Measurements from ENCODE around the gene JAZF1. TPM values are rescaled to one million over a fixed set of nuclear protein-coding genes. Genes with fewer than 3 reads are reported as not detected.

JAZF1 gene
- total and polyA plus RNA-seq, 7 donors: 2.3 to 10.6 (median 5.3) TPM

DNA sequence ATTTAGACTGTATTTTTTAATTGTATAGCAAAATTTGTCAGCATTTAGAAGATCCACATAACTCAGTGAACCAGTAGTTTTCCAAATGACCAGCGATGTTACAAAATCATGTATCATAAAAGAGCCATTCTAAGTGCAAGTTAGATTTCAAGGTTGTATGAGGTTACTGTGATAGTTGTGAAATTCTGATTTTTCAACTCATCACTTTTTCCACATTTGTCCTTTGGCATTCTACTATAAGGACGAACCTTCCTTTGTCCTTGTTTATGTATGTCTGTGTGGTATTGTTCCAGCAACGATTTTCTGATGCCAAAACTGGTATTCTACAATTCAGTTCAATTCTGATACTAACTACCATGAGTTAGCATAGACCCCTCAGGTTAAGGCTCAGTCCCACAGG is 376.5 kb downstream of the JAZF1 start:
- TF ChIP-seq, protein P1, sequence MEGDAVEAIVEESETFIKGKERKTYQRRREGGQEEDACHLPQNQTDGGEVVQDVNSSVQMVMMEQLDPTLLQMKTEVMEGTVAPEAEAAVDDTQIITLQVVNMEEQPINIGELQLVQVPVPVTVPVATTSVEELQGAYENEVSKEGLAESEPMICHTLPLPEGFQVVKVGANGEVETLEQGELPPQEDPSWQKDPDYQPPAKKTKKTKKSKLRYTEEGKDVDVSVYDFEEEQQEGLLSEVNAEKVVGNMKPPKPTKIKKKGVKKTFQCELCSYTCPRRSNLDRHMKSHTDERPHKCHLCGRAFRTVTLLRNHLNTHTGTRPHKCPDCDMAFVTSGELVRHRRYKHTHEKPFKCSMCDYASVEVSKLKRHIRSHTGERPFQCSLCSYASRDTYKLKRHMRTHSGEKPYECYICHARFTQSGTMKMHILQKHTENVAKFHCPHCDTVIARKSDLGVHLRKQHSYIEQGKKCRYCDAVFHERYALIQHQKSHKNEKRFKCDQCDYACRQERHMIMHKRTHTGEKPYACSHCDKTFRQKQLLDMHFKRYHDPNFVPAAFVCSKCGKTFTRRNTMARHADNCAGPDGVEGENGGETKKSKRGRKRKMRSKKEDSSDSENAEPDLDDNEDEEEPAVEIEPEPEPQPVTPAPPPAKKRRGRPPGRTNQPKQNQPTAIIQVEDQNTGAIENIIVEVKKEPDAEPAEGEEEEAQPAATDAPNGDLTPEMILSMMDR (IDR thresholded peaks at IDR 0.05): no peak
- H3K36me3 ChIP-seq (ENCODE audit: insufficient read depth in 1 of 2, low read depth in 1 of 2): peaks cover 0 to 19% of the 10 kb centered on the region in 2 donors
- no peak for DNase-seq
- H3K9me3 ChIP-seq: no peaks in the 10 kb centered on the region
- H3K27me3 ChIP-seq (ENCODE audit: insufficient read depth in 3 of 3, low read length in 2 of 3): no peaks in the 10 kb centered on the region
- peaks cover 27% of the 10 kb centered on the region for H3K4me1 ChIP-seq
- ATAC-seq: peak in 2 of 4 donors; percentile 16 to 32
- no peak overlapping the region for H3K27ac ChIP-seq
- 71 to 88% (median 80%) methylated on average over 3 of the region's 3 CpGs for whole genome bisulfite sequencing, 3 donors
- intact Hi-C loops (cut with DNase I): no loop called here
- H3K4me3 ChIP-seq: no peak overlapping the region

DNA sequence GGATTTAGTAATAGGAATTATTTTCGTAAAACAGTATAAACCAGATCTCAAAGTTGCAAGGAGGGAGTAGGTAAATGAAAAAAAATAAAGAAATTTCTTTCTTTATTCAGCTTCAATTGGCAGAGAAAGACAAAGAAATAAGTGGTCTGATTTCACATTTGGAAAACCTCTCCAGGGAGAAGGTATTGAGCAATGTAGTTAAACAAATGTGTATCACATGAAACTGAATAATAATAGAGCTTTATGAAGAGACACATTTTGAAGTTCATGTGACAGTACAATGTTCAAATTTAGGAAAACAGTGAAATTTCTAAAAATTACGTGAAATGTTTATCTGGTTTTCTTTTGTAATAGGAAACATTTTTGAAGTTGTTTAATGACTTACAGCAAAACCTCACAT is 377.6 kb downstream of the JAZF1 start:
- Histone ChIP-seq H3K27me3 (ENCODE audit: insufficient read depth in 3 of 3, low read length in 2 of 3) (no peaks in the 10 kb centered on the region), H3K9me3 (no peaks in the 10 kb centered on the region), H3K4me1 (peaks cover 16% of the 10 kb centered on the region), H3K36me3 (ENCODE audit: insufficient read depth in 1 of 2, low read depth in 1 of 2) (peaks cover 0 to 30% of the 10 kb centered on the region in 2 donors), H3K27ac (no peak overlapping the region), H3K4me3 (no peak overlapping the region)
- no peak for DNase-seq
- 86 to 94% (median 94%) methylated on average over 2 of the region's 2 CpGs for WGBS, 3 donors
- peak in 1 of 4 donors; percentile 37 for ATAC-seq
- intact Hi-C loops (cut with DNase I): no loop called here
- TF ChIP-seq, protein P1 (IDR thresholded peaks at IDR 0.05): no peak

DNA sequence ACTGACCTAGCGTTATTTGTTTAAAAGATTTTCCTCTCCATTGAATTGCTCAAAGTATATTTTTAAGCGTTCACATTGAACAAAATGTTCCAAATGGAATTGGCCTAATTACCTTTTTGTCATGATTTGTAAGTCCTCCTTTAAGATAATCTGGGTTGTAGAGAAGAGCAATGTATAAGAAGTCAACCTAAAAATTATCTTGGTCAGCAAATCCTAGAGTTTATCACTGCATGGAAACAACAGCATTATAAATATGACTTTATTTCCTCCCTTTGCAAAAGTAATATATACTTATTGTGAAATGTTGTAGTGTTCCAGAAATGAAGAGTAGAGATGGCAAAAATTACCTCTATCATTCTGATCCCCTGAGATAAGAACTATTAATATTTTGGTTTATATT is 381.4 kb downstream of the JAZF1 start:
- no peaks in the 10 kb centered on the region for H3K9me3 ChIP-seq
- peaks cover 0 to 68% of the 10 kb centered on the region in 2 donors for H3K36me3 ChIP-seq (ENCODE audit: insufficient read depth in 1 of 2, low read depth in 1 of 2)
- TF ChIP-seq, protein P1 (IDR thresholded peaks at IDR 0.05): no peak
- DNase-seq (no peak), ATAC-seq (no peak)
- H3K4me1 ChIP-seq: peaks cover 4% of the 10 kb centered on the region
- 95 to 98% (median 97%) methylated on average over 2 of the region's 2 CpGs for WGBS, 3 donors
- H3K4me3 ChIP-seq: no peak overlapping the region
- intact Hi-C loops (cut with DNase I): no loop called here
- no peaks in the 10 kb centered on the region for H3K27me3 ChIP-seq (ENCODE audit: insufficient read depth in 3 of 3, low read length in 2 of 3)
- no peak overlapping the region for H3K27ac ChIP-seq

DNA sequence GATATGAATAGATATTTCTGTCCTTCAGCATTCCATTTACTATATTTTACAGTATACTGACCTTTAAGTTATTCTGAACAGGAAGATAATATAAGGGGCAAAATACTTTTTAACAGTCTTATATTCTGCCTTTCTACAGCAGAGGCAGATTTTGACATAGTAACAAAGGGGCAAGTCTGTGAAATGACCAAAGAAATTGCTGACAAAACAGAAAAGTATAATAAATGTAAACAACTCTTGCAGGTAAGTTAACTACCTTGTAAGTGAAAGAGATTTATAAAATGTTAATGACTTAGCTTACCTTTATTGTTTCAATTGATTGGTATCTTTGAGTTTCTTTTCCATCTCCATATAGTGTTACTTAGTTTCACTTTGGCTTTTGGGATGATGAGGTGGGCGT is 384.6 kb downstream of the JAZF1 start:
- TF ChIP-seq, protein P1 (IDR thresholded peaks at IDR 0.05): no peak
- H3K36me3 ChIP-seq (ENCODE audit: insufficient read depth in 1 of 2, low read depth in 1 of 2): peaks cover 0 to 91% of the 10 kb centered on the region in 2 donors

DNA sequence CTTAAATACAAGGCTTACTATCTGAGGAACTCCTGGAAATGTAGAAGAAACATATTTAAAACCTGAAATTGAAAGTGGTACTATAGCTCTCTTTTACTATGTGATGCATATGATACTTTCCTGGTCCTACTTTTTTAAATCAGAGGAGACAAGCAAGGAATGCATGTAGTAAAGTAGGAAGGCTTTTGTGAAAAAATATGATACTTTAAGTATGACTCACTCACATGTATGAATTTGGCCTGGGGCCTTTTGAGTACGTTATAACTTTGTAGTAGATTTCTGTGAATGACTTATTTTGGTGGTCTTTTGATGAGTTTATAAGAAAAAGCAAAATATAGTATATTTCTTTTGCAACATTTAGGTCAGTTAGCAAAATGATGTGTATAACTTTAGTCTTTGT is 386.8 kb downstream of the JAZF1 start:
- intact Hi-C loops (cut with DNase I): loop anchor here in 1 of 2 donors (5.0 kb wide), 1 partner anchor 119 kb away; no protein-coding TSS in a partner anchor
- H3K4me3 ChIP-seq: no peak overlapping the region
- H3K4me1 ChIP-seq: no peaks in the 10 kb centered on the region
- H3K27me3 ChIP-seq (ENCODE audit: insufficient read depth in 3 of 3, low read length in 2 of 3): no peaks in the 10 kb centered on the region
- peaks cover 0 to 98% of the 10 kb centered on the region in 2 donors for H3K36me3 ChIP-seq (ENCODE audit: insufficient read depth in 1 of 2, low read depth in 1 of 2)
- H3K27ac ChIP-seq: no peak overlapping the region
- ATAC-seq (no peak), DNase-seq (no peak)
- H3K9me3 ChIP-seq: no peaks in the 10 kb centered on the region
- TF ChIP-seq, protein P1 (IDR thresholded peaks at IDR 0.05): no peak
- 68 to 86% (median 74%) methylated on average over 1 of the region's 1 CpG for WGBS, 3 donors

More for the DNA sequence above, 384.6 kb downstream of the JAZF1 start:
- Histone ChIP-seq H3K9me3 (no peaks in the 10 kb centered on the region), H3K4me1 (no peaks in the 10 kb centered on the region), H3K4me3 (no peak overlapping the region), H3K27ac (no peak overlapping the region), H3K27me3 (ENCODE audit: insufficient read depth in 3 of 3, low read length in 2 of 3) (no peaks in the 10 kb centered on the region)
- 94 to 95% (median 94%) methylated on average over 1 of the region's 1 CpG for WGBS, 3 donors
- DNase-seq (no peak), ATAC-seq (no peak)
- intact Hi-C loops (cut with DNase I): no loop called here

Data from psoas muscle (tissue), 8 donors.